H1 (cell line): ENCODE results near the gene NWD2. TPM values are rescaled to one million over a fixed set of nuclear protein-coding genes. Genes with fewer than 3 reads are reported as not detected.

ENCODE experiments used
- polyA plus RNA-seq, 7 experiments: library from polyadenylated mRNA; depleted of rRNA in 3 of 7; stranded (reverse) in 5 of 7; unstranded in 2 of 7; fragments of >200 nt in 5 of 7; fragments of 200-250 nt in 2 of 7; gene quantifications; 1 replicate in 5 of 7; 2 replicates in 1 of 7; 4 replicates in 1 of 7; pipeline versions ENCODE4 v1.2.1 to v1.2.3, GENCODE V29; 2011 to 2013; ENCODE audit warnings: missing spikeins in 2 of 7, mixed read lengths in 2 of 7
- total RNA-seq: library from RNA; stranded (reverse); fragmentation: NEBNext Ultra II Directional; extraction: Animal tissue kit (Norgen Biotek cat#: 25700); gene quantifications from 2 replicates; pipeline ENCODE4 v1.2.1, GENCODE V29; 2021
- TF ChIP-seq, protein P1 (sequence below): fragments of 300-600 bp; sonication (generic); IDR thresholded peaks from 2 replicates; pipeline ENCODE4 v1.7.1; 2012; ENCODE audit warnings: low read length, moderate library complexity, mild to moderate bottlenecking, inconsistent platforms; ENCODE audit not compliant: insufficient replicate concordance

Gene NWD2
- total and polyA plus RNA-seq, 2 of the 8 experiments (the other 6 are each of a cell fraction or from before 2014, with no cell fraction given), result under 0.01 TPM; not detected in 1

DNA sequence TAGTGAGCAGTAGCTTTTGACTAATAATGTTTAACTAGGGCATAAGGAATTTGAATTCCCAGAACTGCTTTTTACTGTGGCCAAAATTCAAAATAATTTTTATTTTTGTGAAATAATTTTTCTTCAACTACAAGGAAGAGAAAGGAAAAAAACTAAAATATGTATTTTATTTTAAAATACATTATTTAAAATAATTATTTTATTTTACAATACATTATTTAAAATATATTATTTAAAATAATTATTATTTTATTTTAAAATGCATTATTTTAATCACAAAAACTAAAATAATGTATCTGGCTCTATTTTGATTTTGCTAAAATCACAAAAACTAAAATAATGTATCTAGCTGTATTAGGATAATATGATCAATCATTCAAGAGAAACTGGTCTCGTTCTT, 231.2 kb downstream of the NWD2 start (continued):
- TF ChIP-seq, protein P1, sequence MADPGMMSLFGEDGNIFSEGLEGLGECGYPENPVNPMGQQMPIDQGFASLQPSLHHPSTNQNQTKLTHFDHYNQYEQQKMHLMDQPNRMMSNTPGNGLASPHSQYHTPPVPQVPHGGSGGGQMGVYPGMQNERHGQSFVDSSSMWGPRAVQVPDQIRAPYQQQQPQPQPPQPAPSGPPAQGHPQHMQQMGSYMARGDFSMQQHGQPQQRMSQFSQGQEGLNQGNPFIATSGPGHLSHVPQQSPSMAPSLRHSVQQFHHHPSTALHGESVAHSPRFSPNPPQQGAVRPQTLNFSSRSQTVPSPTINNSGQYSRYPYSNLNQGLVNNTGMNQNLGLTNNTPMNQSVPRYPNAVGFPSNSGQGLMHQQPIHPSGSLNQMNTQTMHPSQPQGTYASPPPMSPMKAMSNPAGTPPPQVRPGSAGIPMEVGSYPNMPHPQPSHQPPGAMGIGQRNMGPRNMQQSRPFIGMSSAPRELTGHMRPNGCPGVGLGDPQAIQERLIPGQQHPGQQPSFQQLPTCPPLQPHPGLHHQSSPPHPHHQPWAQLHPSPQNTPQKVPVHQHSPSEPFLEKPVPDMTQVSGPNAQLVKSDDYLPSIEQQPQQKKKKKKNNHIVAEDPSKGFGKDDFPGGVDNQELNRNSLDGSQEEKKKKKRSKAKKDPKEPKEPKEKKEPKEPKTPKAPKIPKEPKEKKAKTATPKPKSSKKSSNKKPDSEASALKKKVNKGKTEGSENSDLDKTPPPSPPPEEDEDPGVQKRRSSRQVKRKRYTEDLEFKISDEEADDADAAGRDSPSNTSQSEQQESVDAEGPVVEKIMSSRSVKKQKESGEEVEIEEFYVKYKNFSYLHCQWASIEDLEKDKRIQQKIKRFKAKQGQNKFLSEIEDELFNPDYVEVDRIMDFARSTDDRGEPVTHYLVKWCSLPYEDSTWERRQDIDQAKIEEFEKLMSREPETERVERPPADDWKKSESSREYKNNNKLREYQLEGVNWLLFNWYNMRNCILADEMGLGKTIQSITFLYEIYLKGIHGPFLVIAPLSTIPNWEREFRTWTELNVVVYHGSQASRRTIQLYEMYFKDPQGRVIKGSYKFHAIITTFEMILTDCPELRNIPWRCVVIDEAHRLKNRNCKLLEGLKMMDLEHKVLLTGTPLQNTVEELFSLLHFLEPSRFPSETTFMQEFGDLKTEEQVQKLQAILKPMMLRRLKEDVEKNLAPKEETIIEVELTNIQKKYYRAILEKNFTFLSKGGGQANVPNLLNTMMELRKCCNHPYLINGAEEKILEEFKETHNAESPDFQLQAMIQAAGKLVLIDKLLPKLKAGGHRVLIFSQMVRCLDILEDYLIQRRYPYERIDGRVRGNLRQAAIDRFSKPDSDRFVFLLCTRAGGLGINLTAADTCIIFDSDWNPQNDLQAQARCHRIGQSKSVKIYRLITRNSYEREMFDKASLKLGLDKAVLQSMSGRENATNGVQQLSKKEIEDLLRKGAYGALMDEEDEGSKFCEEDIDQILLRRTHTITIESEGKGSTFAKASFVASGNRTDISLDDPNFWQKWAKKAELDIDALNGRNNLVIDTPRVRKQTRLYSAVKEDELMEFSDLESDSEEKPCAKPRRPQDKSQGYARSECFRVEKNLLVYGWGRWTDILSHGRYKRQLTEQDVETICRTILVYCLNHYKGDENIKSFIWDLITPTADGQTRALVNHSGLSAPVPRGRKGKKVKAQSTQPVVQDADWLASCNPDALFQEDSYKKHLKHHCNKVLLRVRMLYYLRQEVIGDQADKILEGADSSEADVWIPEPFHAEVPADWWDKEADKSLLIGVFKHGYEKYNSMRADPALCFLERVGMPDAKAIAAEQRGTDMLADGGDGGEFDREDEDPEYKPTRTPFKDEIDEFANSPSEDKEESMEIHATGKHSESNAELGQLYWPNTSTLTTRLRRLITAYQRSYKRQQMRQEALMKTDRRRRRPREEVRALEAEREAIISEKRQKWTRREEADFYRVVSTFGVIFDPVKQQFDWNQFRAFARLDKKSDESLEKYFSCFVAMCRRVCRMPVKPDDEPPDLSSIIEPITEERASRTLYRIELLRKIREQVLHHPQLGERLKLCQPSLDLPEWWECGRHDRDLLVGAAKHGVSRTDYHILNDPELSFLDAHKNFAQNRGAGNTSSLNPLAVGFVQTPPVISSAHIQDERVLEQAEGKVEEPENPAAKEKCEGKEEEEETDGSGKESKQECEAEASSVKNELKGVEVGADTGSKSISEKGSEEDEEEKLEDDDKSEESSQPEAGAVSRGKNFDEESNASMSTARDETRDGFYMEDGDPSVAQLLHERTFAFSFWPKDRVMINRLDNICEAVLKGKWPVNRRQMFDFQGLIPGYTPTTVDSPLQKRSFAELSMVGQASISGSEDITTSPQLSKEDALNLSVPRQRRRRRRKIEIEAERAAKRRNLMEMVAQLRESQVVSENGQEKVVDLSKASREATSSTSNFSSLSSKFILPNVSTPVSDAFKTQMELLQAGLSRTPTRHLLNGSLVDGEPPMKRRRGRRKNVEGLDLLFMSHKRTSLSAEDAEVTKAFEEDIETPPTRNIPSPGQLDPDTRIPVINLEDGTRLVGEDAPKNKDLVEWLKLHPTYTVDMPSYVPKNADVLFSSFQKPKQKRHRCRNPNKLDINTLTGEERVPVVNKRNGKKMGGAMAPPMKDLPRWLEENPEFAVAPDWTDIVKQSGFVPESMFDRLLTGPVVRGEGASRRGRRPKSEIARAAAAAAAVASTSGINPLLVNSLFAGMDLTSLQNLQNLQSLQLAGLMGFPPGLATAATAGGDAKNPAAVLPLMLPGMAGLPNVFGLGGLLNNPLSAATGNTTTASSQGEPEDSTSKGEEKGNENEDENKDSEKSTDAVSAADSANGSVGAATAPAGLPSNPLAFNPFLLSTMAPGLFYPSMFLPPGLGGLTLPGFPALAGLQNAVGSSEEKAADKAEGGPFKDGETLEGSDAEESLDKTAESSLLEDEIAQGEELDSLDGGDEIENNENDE, result no peak
